M059J (cell line): ENCODE data around the gene ZNF445. TPM values are rescaled to one million over a fixed set of nuclear protein-coding genes. Genes with fewer than 3 reads are reported as not detected.
"Not testable (repeated sequence)": the region's sequence is repeated elsewhere in the genome, so short reads cannot be mapped to it uniquely, and the experiment has no call there.

Experiments used
- DNase-seq: peaks from one replicate; pipeline ENCODE4 v3.0.0-alpha.2; 2012; ENCODE audit warnings: low read depth
- total RNA-seq: library from RNA; depleted of rRNA; stranded (reverse); fragments of >200 nt; shearing (Covaris generic); gene quantifications from 2 replicates; pipeline ENCODE4 v1.2.3, GENCODE V29; 2014; rRNA removed

The ZNF445 gene
- total RNA-seq, 1 experiment from 2014 or later = 5.7 TPM

DNA sequence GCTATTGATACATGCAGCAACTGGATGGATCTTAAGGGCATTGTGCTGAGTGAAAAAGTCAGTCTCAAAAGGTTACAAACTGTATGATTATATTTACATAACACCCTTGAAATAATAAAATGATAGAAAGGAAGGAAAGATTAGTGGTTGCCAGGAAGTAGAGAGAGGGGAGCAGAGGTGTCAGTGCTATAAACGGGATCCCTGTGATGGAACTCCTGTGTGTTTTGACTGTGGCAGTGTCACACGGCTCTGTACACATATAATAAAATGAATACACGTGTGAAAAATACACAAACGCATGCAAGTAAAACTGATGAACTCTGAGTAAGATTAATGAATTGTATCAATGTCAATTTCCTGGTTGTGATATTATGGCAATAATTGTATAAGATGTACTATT lies 78.6 kb downstream of the ZNF445 start:
- DNase-seq = no peak

DNA sequence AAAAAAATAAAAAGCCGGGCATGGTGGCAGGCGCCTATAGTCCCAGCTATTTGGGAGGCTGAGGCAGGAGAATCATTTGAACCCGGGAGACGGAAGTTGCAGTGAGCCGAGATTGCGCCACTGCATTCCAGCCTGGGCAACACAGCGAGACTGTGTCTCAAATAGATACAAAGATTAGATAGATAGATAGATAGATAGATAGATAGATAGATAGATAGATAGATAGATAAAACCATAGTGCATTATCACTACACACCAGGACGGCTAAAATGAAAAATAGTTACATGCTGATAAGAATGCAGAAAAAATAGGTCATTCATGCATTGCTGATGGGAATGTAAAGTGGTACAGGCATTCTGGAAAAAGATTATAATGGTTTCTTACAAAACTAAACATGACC lies 79.2 kb downstream of the ZNF445 start:
- DNase-seq = not testable (repeated sequence)

DNA sequence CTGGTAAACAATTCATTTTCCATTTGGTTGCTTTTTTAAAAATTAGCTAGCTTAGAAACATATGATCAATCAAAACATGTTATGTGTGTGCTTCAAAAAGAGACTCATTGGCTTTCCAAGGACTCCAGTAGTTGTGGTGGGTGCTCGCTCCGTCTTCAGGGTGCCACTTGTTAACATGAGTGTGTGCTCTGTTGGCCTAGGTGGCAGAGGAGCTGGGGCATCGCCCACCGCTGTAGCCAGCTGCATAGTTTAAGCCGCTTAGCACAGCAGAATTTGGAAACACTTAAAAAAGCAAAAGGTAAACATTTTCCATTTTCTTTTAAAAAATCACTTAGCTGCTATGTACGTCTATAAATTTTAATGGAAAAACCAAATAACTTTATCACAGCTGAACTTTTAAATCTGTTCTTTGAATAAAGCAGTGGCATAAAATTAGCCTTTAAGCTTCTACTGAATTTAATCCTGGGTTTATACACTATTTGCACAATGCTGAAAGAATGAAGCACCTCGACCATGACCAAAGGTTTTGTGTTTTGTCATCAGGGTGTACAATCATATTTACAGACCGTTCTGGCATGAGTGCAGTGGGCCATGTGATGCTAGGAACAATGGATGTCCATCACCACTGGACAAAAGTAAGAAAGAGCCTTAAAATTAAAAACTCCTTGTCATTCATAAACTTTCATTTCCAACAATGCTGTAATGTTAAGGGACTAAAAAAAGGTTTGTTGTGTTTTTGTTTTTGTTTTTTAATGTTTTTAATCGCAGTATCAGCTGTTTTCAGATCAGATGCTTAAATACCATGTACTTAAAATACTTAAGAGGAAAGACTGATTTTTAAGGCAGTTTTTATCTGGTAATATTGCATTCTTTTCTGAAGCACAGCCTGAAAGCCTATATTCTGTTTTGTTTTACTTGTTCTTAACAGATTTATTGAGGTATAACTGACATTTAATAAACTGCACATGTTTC lies 81.0 kb downstream of the ZNF445 start:
- DNase-seq = no peak

DNA sequence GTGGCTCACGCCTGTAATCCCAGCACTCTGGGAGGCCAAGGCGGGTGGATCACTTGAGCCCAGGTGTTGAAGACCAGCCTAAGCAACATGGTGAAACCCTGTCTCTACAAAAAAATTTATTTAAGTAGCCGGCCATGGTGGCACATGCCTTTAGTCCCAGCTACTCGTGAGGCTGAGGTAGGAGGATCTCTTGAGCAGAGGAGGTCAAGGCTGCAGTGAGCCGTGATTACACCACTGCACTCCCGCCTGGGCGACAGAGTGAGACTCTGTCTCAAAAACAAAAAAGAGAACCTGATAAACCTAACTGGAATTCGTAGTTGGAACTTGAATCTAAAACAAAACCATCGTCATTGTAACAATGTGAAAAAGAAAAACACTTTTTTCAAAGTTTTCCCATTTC lies 81.8 kb downstream of the ZNF445 start:
- no peak for DNase-seq

- no peak for DNase-seq
Measured at GRCh38 chr3:44392489-44392888, 85.0 kb downstream of the ZNF445 start.

- DNase-seq = no peak
Measured at GRCh38 chr3:44387404-44387803, 90.1 kb downstream of the ZNF445 start.

Other genes starting within 250 kb of the ZNF445 start
- not detected in 2 replicates for gene TOPAZ1, start 235.8 kb downstream of the ZNF445 start, total RNA-seq
- gene TCAIM, start 138.9 kb downstream of the ZNF445 start, total RNA-seq = 19.5 and 30.4 TPM in 2 replicates
- 1.2 and 1.9 TPM in 2 replicates for gene ZKSCAN7, start 77.5 kb upstream of the ZNF445 start, total RNA-seq
- 0.64 and 1.7 TPM in 2 replicates for gene ZNF660, start 107.3 kb upstream of the ZNF445 start, total RNA-seq
- gene ZNF197, start 147.4 kb upstream of the ZNF445 start, total RNA-seq = 6.8 and 8.4 TPM in 2 replicates
- gene ZNF35, start 171.1 kb upstream of the ZNF445 start, total RNA-seq = 9.3 and 15.5 TPM in 2 replicates
- gene ZNF502, start 235.0 kb upstream of the ZNF445 start, total RNA-seq = 0.15 and 0.62 TPM in 2 replicates